Subcutaneous abdominal adipose tissue (tissue), 5 donors: ENCODE results near the gene DET1.

Experiments used
- H3K27ac ChIP-seq: one replicate; pipeline ENCODE4 v1.7.0; 2013; ENCODE audit warnings: low read depth, mild to moderate bottlenecking, inconsistent platforms, low read length, moderate library complexity
- H3K27me3 ChIP-seq, 5 donors: one replicate each; pipeline ENCODE4 v1.7.0; 2013; ENCODE audit warnings: low read length in 5 of 5, inconsistent platforms in 1 of 5; ENCODE audit not compliant: control insufficient read depth in 5 of 5, insufficient read depth in 4 of 5
- H3K36me3 ChIP-seq, 5 donors: one replicate each; pipeline ENCODE4 v1.7.0; 2013; ENCODE audit warnings: low read length in 5 of 5; ENCODE audit not compliant: control insufficient read depth in 5 of 5, insufficient read depth in 5 of 5
- H3K4me1 ChIP-seq, 5 donors: one replicate each; pipeline ENCODE4 v1.7.0; 2013; ENCODE audit warnings: low read length in 5 of 5, mild to moderate bottlenecking in 3 of 5, moderate library complexity in 1 of 5; ENCODE audit not compliant: control insufficient read depth in 5 of 5, insufficient read depth in 5 of 5
- H3K4me3 ChIP-seq, 5 donors: one replicate each; pipeline ENCODE4 v1.7.0; 2013; ENCODE audit warnings: low read length in 5 of 5, low read depth in 1 of 5
- H3K9ac ChIP-seq, 5 donors: one replicate each; pipeline ENCODE4 v1.7.0; 2013; ENCODE audit warnings: low read length in 5 of 5, mild to moderate bottlenecking in 4 of 5, moderate library complexity in 3 of 5
- H3K9me3 ChIP-seq, 5 donors: one replicate each; pipeline ENCODE4 v1.7.0; 2013; ENCODE audit warnings: low read length in 5 of 5; ENCODE audit not compliant: control insufficient read depth in 5 of 5
- donor health status: healthy.
- donor health status: healthy.
- donor health status: healthy.
- donor health status: healthy.
- donor health status: healthy.

The DET1 gene

GRCh38 chr15:88546248-88547129 is at the start of gene DET1:
DET1 (minus strand) TSS chr15:88546681; CDS start chr15:88531705, 14,976 bp downstream.
- Histone ChIP-seq H3K4me3 (peak within 1 kb of the TSS; percentile 78 to 96 (median 82)), H3K9me3 (no peaks in the 10 kb centered on the region), H3K9ac (peak within 1 kb of the TSS in 4 of 5 donors; percentile 48 to 86 (median 66)), H3K36me3 (peaks cover 0 to 4% (median 0%) of the 10 kb centered on the region in 5 donors), H3K4me1 (peaks cover 0 to 8% (median 4%) of the 10 kb centered on the region in 5 donors), H3K27ac (peak within 1 kb of the TSS; percentile 70), H3K27me3 (no peaks in the 10 kb centered on the region)

- Histone ChIP-seq H3K9me3 (no peaks in the 10 kb centered on the region), H3K27me3 (no peaks in the 10 kb centered on the region), H3K27ac (no peak overlapping the region), H3K9ac (no peak overlapping the region), H3K4me1 (no peaks in the 10 kb centered on the region), H3K36me3 (no peaks in the 10 kb centered on the region), H3K4me3 (no peak overlapping the region)
Measured at GRCh38 chr15:88591384-88591783, 44.9 kb upstream of the DET1 start.

DNA sequence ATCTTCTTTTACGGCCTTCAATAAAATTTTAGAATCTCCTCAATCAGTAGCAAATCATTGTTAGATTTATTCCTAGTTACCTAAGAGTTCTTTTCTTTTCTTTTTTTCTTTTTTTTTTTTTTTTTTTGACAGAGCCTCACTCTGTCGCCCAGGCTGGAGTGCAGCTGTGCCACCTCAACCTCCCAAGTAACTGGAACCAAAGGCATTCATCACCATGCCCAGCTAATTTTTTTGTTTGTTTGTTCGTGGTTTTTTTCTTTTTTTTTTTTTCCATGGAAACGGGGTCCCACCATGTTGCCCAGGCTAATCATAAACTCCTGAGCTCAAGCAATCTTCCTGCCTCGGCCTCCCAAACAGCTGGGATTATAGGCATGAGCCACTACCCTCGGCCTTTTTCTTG is 44.3 kb upstream of the DET1 start:
- Histone ChIP-seq H3K9ac (no peak overlapping the region), H3K4me3 (no peak overlapping the region), H3K27ac (no peak overlapping the region), H3K36me3 (no peaks in the 10 kb centered on the region), H3K4me1 (no peaks in the 10 kb centered on the region), H3K27me3 (no peaks in the 10 kb centered on the region), H3K9me3 (no peaks in the 10 kb centered on the region)

DNA sequence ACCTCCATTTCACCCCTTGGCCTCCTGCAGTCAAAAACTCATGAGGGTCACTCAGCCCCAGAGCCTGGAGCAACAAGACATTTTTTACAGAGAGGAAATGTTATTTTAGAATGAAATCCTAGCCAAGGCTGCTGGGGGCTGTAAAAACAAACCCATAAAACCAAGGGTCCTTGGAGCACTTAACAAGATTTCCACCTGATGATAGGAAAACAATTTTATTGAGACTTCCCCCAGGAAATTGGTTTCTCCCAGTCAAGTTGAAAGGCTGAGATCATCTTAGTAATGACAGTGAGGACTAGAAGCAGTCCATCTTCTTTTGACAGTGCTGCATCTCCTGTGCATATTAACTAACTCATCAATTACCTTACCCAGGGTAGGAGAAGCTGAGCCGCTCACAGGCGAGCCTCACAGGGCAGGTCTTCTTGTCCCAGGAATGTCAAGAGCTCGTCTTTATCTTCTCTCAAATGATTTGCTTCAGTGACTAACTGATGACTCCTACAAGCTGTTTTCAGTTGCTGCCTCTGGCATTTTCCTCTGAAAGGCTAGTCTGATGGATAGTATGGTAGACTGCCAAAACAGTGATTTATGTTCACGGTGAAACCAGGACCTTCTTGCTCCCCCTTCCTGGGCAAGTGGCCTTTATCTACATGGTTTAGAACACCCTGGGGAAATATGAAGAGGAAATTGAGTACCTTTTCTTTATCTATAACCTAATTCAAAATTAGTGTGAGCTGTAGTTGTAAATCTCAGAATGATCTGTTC is 40.1 kb upstream of the DET1 start:
- Histone ChIP-seq H3K36me3 (no peaks in the 10 kb centered on the region), H3K4me1 (no peaks in the 10 kb centered on the region), H3K27me3 (no peaks in the 10 kb centered on the region), H3K9me3 (no peaks in the 10 kb centered on the region), H3K9ac (no peak overlapping the region), H3K27ac (no peak overlapping the region), H3K4me3 (no peak overlapping the region)

DNA sequence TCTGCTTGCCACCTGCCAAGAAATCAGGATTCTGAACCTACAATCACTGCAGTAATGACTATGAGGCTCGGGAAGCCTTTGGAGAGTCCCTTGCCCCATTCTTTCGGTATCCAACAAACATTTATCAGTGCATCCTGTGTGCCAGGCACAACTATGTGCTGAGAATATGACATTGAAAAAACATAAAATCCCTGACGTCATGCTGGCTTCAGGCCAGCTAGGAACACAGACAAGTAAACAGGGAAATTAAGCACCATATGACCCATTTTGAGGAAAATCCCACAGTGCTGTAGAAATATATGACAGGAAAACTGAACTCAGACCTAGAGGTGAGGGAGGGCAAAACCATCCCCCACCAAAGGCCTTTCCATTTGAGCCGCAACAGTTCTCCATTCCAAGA is 34.1 kb upstream of the DET1 start:
- H3K36me3 ChIP-seq: no peaks in the 10 kb centered on the region
- H3K27ac ChIP-seq: no peak overlapping the region
- H3K9ac ChIP-seq: no peak overlapping the region
- peaks cover 0 to 8% (median 2%) of the 10 kb centered on the region in 5 donors for H3K4me1 ChIP-seq
- no peaks in the 10 kb centered on the region for H3K9me3 ChIP-seq
- H3K4me3 ChIP-seq: no peak overlapping the region
- H3K27me3 ChIP-seq: no peaks in the 10 kb centered on the region

DNA sequence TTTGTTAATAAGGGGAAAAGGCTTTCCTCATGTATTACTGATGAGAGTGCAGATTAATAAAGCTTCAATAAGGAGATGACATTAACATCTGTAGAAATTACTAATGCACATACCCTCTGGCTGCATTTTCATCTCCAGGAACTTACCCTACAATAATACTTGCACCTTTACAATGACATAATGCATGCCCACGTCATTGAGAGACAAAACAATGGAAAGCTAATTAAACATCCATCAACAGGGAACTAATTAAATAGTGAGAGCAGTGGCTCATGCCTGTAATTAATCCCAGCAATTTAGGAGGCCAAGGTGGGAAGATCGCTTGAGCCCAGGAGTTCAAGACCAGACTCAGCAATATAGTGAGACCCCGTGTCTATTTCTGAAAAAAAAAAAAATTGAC is 32.8 kb upstream of the DET1 start:
- peaks cover 0 to 1% (median 0%) of the 10 kb centered on the region in 5 donors for H3K27me3 ChIP-seq
- H3K9ac ChIP-seq: no peak overlapping the region
- peaks cover 0 to 8% (median 2%) of the 10 kb centered on the region in 5 donors for H3K4me1 ChIP-seq
- no peaks in the 10 kb centered on the region for H3K36me3 ChIP-seq
- H3K9me3 ChIP-seq: no peaks in the 10 kb centered on the region
- no peak overlapping the region for H3K27ac ChIP-seq
- H3K4me3 ChIP-seq: no peak overlapping the region

GRCh38 chr15:88574655-88575054 is 28.2 kb upstream of the DET1 start:
- Histone ChIP-seq H3K27ac (no peak overlapping the region), H3K9me3 (no peaks in the 10 kb centered on the region), H3K4me1 (peaks cover 0 to under 1% (median 0%) of the 10 kb centered on the region in 5 donors), H3K4me3 (no peak overlapping the region), H3K36me3 (no peaks in the 10 kb centered on the region), H3K27me3 (peaks cover 0 to 11% (median 2%) of the 10 kb centered on the region in 5 donors), H3K9ac (no peak overlapping the region)

- H3K9ac ChIP-seq: no peak overlapping the region
Measured at GRCh38 chr15:88574077-88574476, 27.6 kb upstream of the DET1 start.

DNA sequence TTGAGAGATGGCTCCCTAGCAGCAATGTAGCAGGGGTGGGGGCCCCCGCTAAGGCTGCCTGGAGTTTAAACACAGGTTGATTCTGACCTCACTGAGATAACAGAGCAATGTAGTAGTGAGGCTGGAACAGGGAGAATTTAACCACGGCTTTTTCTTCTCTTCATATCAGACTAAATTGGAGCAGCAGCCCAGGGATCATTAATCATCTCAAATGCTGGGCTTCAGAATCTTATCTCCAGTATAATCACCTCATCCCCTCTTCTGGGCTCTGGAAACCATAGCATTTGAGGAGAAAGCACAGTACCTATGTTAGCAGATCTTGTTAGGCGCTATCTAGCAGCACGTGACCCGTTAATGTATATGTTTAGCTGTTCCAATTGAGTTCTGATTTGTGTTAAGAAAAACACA is 25.4 kb upstream of the DET1 start:
- no peak overlapping the region for H3K4me3 ChIP-seq
- peaks cover 0 to 11% (median 2%) of the 10 kb centered on the region in 5 donors for H3K27me3 ChIP-seq
- peaks cover 0 to 16% (median 10%) of the 10 kb centered on the region in 5 donors for H3K4me1 ChIP-seq
- H3K36me3 ChIP-seq: no peaks in the 10 kb centered on the region
- H3K9ac ChIP-seq: no peak overlapping the region
- no peaks in the 10 kb centered on the region for H3K9me3 ChIP-seq
- H3K27ac ChIP-seq: no peak overlapping the region

More at GRCh38 chr15:88574077-88574476, 27.6 kb upstream of the DET1 start:
- Histone ChIP-seq H3K27ac (no peak overlapping the region), H3K36me3 (no peaks in the 10 kb centered on the region), H3K27me3 (peaks cover 0 to 11% (median 2%) of the 10 kb centered on the region in 5 donors), H3K4me1 (peaks cover 0 to 6% (median 3%) of the 10 kb centered on the region in 5 donors), H3K9me3 (no peaks in the 10 kb centered on the region), H3K4me3 (no peak overlapping the region)
